GM18498 (cell line): ENCODE data around the gene PTCRA.
"Not testable (repeated sequence)": the region's sequence is repeated elsewhere in the genome, so short reads cannot be mapped to it uniquely, and the experiment has no call there.

ENCODE experiments used
- ATAC-seq: cut with Tn5 transposase; IDR thresholded peaks from one replicate; pipeline ENCODE4 v1.9.1; 2021; ENCODE audit warnings: mild to moderate bottlenecking, moderate library complexity; ENCODE audit not compliant: unreplicated experiment

The PTCRA gene, protein sequence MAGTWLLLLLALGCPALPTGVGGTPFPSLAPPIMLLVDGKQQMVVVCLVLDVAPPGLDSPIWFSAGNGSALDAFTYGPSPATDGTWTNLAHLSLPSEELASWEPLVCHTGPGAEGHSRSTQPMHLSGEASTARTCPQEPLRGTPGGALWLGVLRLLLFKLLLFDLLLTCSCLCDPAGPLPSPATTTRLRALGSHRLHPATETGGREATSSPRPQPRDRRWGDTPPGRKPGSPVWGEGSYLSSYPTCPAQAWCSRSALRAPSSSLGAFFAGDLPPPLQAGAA

DNA sequence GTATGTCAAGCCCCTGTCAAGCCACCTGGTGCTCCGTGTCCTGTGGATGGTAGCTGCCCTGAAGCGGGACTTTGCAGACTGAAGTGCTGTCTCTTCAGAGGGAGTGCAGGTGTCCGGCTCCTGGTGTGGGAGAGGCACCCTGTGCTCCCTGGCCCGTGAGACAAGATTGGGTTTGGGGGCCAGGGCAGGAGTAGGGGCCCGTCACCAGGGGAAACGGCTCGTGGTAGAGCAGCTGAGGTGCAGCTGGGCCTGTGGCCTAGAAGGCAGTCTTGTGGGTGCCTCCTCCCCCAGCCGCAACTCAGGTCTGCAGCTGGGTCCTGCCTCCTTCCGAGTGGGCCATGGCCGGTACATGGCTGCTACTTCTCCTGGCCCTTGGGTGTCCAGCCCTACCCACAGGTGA lies at the start of gene PTCRA:
TSS of gene PTCRA (plus strand) at position 322 of the 400 bp plus-strand sequence. CDS start at position 339, 17 bp downstream.
- no peak for ATAC-seq

- ATAC-seq = no peak
These were observed 45.5 kb upstream of the PTCRA start for GRCh38 chr6:42870145-42870936.

DNA sequence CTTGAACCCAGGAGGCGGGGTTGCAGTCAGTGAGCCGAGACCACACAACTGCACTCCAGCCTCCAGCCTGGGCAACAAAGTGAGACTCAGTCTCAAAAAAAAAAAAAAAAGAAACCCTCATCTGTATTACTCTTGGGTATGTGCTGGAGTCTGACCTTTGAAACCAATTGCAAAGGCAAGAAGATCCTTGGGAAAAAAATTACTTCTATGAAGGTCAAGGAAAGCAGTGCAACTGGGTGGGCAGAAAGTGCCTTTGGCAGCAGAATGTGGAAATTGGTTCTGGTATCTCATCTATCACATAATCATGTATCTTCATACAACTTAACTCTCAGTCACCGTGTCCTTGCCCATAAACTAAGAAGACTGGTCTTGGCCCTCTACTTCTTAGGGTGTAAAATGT lies 44.1 kb upstream of the PTCRA start:
- ATAC-seq = no peak

DNA sequence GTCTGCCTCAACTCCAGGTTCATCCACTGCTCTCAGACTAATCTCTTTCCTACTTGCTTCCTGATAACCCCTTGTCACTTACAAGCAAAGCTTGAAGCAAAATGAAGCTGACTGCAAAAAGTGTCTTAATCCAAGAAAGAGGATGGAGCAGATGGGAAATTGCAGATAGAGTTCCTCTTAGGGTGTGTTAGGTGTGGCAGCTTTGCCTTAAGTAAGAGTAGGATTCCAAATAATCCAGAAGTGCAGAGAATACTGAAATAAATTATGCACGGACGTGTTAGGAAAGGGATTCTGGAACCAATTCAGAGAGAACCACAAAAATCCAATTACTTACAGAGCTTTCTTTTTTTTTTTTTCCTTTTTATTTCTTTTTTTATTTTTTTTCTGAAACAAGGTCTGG lies 42.5 kb upstream of the PTCRA start:
- no peak for ATAC-seq

DNA sequence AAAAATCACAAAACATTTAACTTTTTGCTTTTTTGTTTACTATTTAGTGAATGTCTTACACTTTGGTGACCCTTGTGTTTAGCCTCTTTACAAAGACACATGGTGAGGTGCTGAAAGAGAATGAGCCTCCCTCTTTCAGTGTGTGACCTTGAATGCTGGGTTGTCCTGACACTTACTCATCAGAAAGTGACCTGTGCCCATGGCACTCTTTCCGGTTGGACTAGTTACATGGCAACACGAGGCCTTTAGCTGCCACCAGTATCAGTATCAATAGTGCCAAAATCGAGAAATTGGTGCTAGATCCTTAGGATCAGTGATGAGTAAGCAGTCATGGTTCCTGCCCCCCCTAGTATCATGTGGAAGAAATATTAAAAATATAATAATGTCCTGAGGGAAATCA lies 38.2 kb upstream of the PTCRA start:
- no peak for ATAC-seq

DNA sequence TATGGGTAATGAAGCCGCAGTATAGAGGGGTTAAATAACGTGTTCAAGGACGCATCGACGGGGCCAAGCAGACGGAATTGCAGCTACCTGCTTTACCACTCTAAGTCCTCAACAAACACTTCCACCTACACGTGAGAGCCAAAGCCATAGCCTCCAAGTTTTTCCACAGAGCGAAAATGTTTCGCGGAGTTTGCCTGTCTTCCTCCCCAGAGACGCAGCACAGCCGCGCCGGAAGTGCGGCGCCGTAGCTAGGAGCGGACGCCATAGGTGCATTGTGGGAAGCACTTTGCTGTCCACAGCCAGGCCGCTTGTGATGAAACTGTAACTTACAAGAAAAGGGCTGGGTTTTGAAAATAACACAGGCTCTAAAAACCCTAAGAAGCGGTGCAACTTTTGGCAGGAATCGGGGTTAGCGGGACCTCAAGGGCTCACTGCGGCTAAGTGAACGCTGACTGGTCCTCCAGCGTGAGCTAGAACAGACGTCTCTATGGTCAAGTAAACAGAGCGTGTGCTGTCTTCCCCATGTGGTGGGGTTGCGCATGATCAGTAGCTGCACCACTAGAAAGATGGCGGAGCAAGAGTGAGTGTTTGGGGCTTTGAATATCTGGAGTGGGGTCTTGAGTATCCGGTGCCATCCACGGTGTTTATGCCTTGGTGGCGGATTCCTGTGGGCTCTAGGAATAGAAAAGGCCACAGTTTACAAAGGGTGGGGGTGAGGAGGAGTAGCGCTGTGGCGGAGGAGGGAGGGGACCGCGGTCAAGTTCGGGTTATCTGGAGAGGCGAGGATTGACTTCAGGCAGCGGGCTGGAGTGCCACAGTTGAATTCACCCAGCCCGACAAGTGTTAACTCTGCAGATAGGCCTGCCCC lies 36.2 kb upstream of the PTCRA start, which contains the start of gene RPL7L1:
TSS of gene RPL7L1 (plus strand) at position 245 of the 868 bp plus-strand sequence. CDS start at position 540, 295 bp downstream.
- peak; percentile 90 for ATAC-seq

GRCh38 chr6:42880240-42880817 lies 35.5 kb upstream of the PTCRA start:
- not testable (repeated sequence) for ATAC-seq

DNA sequence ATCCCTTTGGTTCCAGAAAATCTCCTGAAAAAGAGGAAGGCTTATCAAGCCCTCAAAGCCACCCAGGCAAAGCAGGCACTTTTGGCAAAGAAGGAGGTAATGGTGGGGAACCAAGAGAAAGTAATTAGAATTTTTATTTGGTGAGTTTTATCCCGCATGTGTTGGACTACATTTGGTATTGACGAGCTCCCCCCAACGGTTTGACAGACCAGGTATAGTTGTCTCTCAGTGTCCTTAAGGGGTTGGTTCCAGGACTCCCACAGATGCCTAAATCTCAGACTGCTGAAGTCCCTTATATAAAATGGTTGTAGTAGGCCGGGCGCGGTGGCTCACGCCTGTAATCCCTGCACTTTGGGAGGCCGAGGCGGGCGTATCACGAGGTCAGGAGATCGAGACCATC lies 35.0 kb upstream of the PTCRA start:
- ATAC-seq = not testable (repeated sequence)

DNA sequence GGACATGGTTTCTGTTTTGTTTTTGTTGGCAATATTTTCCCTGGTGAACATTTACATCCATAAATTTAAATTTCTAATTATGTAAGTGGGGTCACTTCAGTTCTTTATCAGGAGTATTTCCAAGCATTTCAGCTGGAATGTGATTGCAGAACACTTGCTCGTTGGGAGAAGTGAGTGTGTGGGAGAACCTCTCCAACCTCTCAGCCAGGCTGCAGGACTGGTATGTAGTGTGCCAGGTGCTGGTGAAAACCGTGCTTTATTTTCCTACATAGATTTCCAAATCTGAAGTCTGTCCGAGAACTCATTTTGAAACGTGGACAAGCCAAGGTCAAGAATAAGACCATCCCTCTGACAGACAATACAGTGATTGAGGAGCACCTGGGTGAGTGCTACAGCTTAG lies 30.2 kb upstream of the PTCRA start:
- ATAC-seq = no peak

GRCh38 chr6:42888201-42888600 lies 27.7 kb upstream of the PTCRA start:
- ATAC-seq = not testable (repeated sequence)

DNA sequence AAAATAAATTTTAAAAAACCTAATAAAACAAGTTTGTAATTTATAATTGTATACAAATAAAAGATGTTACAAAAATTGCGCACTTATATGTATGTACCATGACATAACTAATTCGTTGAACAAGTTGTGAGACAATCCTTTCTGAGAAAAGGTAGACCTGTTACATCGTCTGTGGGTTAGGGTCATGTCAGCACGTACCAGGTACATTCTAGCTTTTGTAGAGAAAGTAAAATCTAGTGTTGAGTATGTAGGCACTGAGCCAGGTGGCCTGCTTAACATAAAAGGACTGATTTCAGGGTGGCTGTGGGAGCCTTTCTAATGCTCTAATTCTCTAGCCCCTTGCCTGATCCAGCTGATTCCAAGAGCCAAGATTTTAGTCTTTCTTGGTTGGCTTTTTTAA lies 26.0 kb upstream of the PTCRA start:
- ATAC-seq = no peak

- ATAC-seq = peak; percentile 92
These were observed 25.3 kb upstream of the PTCRA start for GRCh38 chr6:42890311-42891198.

- ATAC-seq = no peak
These were observed 24.6 kb upstream of the PTCRA start for GRCh38 chr6:42891199-42891722.

DNA sequence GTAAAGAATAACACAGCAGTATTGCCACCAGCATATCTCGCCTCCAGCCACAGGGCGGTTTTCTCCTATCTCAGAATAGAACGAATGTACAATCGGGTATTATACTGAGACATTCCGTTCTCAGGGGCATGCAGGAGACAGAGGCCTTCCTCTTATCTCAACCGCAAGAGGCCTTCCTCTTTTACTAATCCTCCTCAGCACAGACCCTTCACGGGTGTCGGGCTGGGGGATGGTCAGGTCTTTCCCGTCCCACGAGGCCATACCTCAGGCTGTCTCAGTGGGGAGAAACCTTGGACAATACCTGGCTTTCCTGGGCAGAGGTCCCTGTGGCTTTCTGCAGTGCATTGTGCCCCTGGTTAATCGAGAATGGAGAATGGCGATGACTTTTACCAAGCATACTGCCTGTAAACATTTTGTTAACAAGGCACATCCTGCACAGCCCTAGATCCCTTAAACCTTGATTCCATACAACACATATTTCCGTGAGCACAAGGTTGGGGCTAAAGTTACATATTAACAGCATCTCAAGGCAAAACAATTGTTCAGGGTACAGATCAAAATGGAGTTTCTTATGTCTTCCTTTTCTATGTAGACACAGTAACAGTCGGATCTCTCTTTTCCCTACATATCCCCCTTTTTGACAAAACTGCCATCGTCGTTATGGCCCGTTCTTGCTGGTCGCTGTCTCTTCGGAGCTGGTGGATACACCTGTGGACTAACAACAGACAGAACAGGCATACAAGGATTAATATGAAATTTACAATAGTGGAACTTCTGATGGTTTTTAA lies 21.6 kb upstream of the PTCRA start:
- ATAC-seq = not testable (repeated sequence)

GRCh38 chr6:42896178-42896719 lies 19.6 kb upstream of the PTCRA start:
- no peak for ATAC-seq

- no peak for ATAC-seq
These were observed 16.9 kb upstream of the PTCRA start for GRCh38 chr6:42898891-42899361.

GRCh38 chr6:42899871-42900270 lies 16.0 kb upstream of the PTCRA start:
- ATAC-seq = no peak

DNA sequence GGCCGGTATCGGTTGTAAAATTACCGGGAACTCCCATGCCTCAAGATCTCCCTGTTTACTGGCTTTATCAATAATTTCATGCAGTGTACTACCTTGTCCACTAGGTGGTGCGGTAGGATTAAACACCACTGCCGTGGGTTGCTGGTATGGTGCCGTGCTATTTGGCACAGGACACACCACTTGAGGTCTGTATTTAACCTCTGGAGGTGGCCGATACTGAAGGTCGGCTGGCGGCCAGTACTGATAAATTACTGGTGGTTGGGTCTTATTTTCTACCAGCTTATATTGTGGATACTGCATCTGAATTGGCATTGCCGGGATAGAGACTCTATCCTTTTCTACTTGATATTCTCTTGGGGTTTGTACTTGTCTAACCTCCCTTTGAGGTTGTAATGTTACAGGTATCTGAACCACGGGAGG lies 14.3 kb upstream of the PTCRA start:
- peak; percentile 71 for ATAC-seq
